ENCODE data around the gene BEST2.

- no peak for TF ChIP-seq CTCF (conservative IDR thresholded peaks at IDR 0.05; ENCODE audit: low read length)
- no peak for TF ChIP-seq EZH2phosphoT487 (IDR thresholded peaks at IDR 0.05; ENCODE audit: borderline replicate concordance)
These were observed 34.7 kb downstream of the BEST2 start for GRCh38 chr19:12786141-12786870.

Measured in Loucy (cell line).